Neuronal stem cell (in vitro differentiated cells): ENCODE results near the gene TSPAN13.

Experiments used
- DNase-seq: peaks from one replicate; pipeline ENCODE4 v3.0.0-alpha.2; 2013; ENCODE audit warnings: low spot score
- H2AFZ ChIP-seq: one replicate; pipeline ENCODE4 v1.6.1; 2013; ENCODE audit warnings: mild to moderate bottlenecking, low read length, inconsistent platforms
- H2AK5ac ChIP-seq: 2 replicates; pipeline ENCODE4 v1.6.1; 2013; ENCODE audit warnings: low read depth, mild to moderate bottlenecking, inconsistent platforms, low read length, moderate library complexity, mixed read lengths
- H2BK120ac ChIP-seq: 2 replicates; pipeline ENCODE4 v1.6.1; 2013; ENCODE audit warnings: low read depth, mild to moderate bottlenecking, inconsistent platforms, low read length, moderate library complexity, mixed read lengths
- H2BK12ac ChIP-seq: one replicate; pipeline ENCODE4 v1.6.1; 2013; ENCODE audit warnings: low read length, inconsistent platforms
- H2BK15ac ChIP-seq: 2 replicates; pipeline ENCODE4 v1.6.1; 2013; ENCODE audit warnings: mild to moderate bottlenecking, low read length, inconsistent platforms, mixed read lengths
- H2BK5ac ChIP-seq: one replicate; pipeline ENCODE4 v1.6.1; 2013; ENCODE audit warnings: inconsistent platforms, mild to moderate bottlenecking, low read length, moderate library complexity
- H3K14ac ChIP-seq: one replicate; pipeline ENCODE4 v1.6.1; 2013; ENCODE audit warnings: low read length, inconsistent platforms
- H3K18ac ChIP-seq: 2 replicates; pipeline ENCODE4 v1.6.1; 2013; ENCODE audit warnings: low read length, inconsistent platforms
- H3K23ac ChIP-seq: 2 replicates; pipeline ENCODE4 v1.6.1; 2013; ENCODE audit warnings: low read depth, mild to moderate bottlenecking, mixed read lengths, low read length, inconsistent platforms; ENCODE audit not compliant: poor library complexity
- H3K27ac ChIP-seq: replicated peaks from 3 replicates; pipeline ENCODE4 v1.5.1; 2013; ENCODE audit warnings: low read length, inconsistent platforms
- H3K27me3 ChIP-seq, 3 experiments: 2 replicates each; pipeline ENCODE4 v1.6.1; 2013; ENCODE audit warnings: low read length in 3 of 3, mild to moderate bottlenecking in 2 of 3, inconsistent platforms in 1 of 3, low read depth in 1 of 3, mixed read lengths in 1 of 3, moderate library complexity in 1 of 3; ENCODE audit not compliant: control insufficient read depth in 3 of 3, insufficient read depth in 3 of 3
- H3K36me3 ChIP-seq, 2 donors: replicated peaks in 1 of 2; 2 replicates each; pipeline ENCODE4 v1.6.1; 2013; ENCODE audit warnings: low read length in 2 of 2; ENCODE audit not compliant: control insufficient read depth in 2 of 2, insufficient read depth in 2 of 2
- H3K4ac ChIP-seq: 2 replicates; pipeline ENCODE4 v1.6.1; 2013; ENCODE audit warnings: inconsistent platforms, mild to moderate bottlenecking, low read length, moderate library complexity
- H3K4me1 ChIP-seq, 2 donors: 1 replicate in 1 of 2; 2 replicates in 1 of 2; pipeline ENCODE4 v1.6.1; 2013; ENCODE audit warnings: low read length in 2 of 2, low read depth in 1 of 2; ENCODE audit not compliant: control insufficient read depth in 2 of 2, insufficient read depth in 1 of 2
- H3K4me2 ChIP-seq: one replicate; pipeline ENCODE4 v1.6.1; 2013; ENCODE audit warnings: mild to moderate bottlenecking, low read length, inconsistent platforms; ENCODE audit not compliant: insufficient read depth, poor library complexity, severe bottlenecking
- H3K4me3 ChIP-seq, 2 donors: 2 replicates each; pipeline ENCODE4 v1.5.1; 2013; ENCODE audit warnings: low read length in 2 of 2, mild to moderate bottlenecking in 2 of 2, inconsistent platforms in 1 of 2, moderate library complexity in 1 of 2
- H3K79me1 ChIP-seq: one replicate; pipeline ENCODE4 v1.6.1; 2013; ENCODE audit warnings: low read depth, mild to moderate bottlenecking, inconsistent platforms, low read length, moderate library complexity
- H3K9ac ChIP-seq: one replicate; pipeline ENCODE4 v1.6.1; 2013; ENCODE audit warnings: mild to moderate bottlenecking, low read depth, low read length, inconsistent platforms; ENCODE audit not compliant: poor library complexity
- H3K9me3 ChIP-seq, 2 donors: replicated peaks in 1 of 2; 2 replicates each; pipeline versions ENCODE3 to v1.6.1; 2013; ENCODE audit warnings: low read length in 2 of 2, mild to moderate bottlenecking in 2 of 2, inconsistent platforms in 1 of 2, low read depth in 1 of 2, mixed read lengths in 1 of 2, moderate library complexity in 1 of 2; ENCODE audit not compliant: control insufficient read depth in 2 of 2, insufficient read depth in 1 of 2
- H4K8ac ChIP-seq: one replicate; pipeline ENCODE4 v1.6.1; 2013; ENCODE audit warnings: low read depth, mild to moderate bottlenecking, inconsistent platforms, low read length, moderate library complexity
- H4K91ac ChIP-seq: one replicate; pipeline ENCODE4 v1.6.1; 2013; ENCODE audit warnings: low read length, low read depth, mild to moderate bottlenecking, inconsistent platforms; ENCODE audit not compliant: poor library complexity
- WGBS, 2 donors: extraction: QIAGEN DNeasy Blood & Tissue Kit; methylation state at CpG; one replicate each; pipeline ENCODE4 v1.1.7; 2013; ENCODE audit warnings: missing lambda C conversion rate in 2 of 2, mixed read lengths in 1 of 2; ENCODE audit not compliant: insufficient read length in 2 of 2, insufficient replicate concordance in 1 of 2; ENCODE audit errors: extremely low coverage in 2 of 2; 5-methylcytosine and 5-hydroxymethylcytosine counted together

Gene TSPAN13

DNA sequence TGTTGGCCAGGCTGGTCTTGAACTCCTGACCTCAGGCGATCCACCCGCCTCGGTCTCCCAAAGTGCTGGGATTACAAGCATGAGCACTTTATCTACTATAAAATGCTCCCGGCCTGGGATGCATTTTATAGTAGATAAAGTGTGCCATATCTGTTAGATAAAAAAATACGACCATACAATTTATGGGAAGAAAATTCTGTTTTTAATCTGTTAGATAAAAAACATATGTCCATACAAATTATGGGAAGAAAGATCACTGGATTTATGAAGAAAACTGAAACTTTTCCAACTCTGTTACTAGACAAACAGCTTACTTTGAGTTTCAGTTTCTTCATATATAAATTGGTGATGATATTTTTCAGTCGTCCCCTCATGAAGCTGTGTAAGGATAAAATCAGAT, 4.5 kb downstream of the TSPAN13 start:
- H4K8ac ChIP-seq = no peak overlapping the region
- no CpG with 5 or more reads among the region's 6 CpGs for WGBS, 2 donors

DNA sequence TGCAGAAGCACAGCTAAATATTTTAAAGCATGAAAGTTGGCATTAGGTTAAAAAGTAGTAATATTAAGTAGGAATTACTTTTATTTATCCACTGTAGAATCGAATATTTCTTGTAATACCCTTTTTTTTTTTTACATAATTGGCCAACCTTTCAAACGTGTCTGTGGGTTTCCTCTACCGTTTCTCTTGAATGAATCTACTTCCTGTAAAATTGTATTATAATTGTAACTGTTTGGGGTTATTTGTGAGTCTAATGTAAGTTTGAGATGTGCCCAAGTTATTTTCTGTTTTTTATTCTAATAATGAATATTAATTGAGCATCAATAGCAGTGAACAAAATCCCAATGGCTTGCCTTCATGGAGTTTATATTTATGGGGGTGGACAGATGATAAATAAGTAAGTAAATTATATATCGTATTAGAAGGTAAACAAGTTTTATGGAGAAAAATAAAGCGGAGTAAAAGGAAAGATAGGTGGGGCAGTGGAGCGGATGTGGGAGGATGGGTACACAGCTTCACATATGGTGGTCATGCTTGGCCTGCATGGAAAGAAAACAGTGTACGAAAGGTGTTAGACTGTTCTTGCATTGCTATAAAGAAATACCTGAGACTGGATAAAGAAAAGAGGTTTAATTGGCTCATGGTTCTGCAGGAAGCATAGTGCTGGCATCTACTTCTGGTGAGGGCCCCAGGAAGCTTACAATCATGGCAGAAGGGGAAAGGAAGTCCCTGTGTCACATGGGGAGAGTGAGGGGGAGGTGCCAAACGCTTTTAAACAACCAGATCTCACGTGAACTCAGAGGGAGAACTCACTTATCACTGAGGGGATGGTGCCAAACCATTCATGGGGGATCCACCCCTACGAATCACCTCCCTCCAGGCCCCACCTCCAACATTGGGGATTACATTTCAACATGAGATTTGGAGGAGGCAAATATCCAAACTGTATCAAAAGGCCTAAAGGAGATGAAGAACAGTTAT, 5.4 kb downstream of the TSPAN13 start:
- Histone ChIP-seq H3K23ac (no peak overlapping the region), H3K4me3 (no peak overlapping the region), H3K18ac (no peak overlapping the region), H2BK15ac (no peak overlapping the region), H3K27me3 (peaks cover 0 to 3% (median 0%) of the 10 kb centered on the region in 3 experiments), H3K4me1 (peaks cover 6% of the 10 kb centered on the region in 2 donors), H2BK5ac (no peak overlapping the region), H2BK120ac (no peak overlapping the region), H2BK12ac (no peak overlapping the region), H3K9me3 (peaks cover 3 to 4% of the 10 kb centered on the region in 2 donors), H3K27ac (no peak overlapping the region), H4K91ac (no peak overlapping the region), H3K4ac (no peak overlapping the region), H2AK5ac (no peak overlapping the region), H3K4me2 (no peak overlapping the region), H4K8ac (no peak overlapping the region), H3K36me3 (no peaks in the 10 kb centered on the region), H3K14ac (no peak overlapping the region), H2AFZ (no peak overlapping the region), H3K79me1 (peaks cover 2% of the 10 kb centered on the region), H3K9ac (no peak overlapping the region)
- no peak for DNase-seq
- WGBS, 2 donors = 100% methylated on average over 2 to 3 of the region's 10 CpGs

More for the DNA sequence above, 4.5 kb downstream of the TSPAN13 start:
- no peaks in the 10 kb centered on the region for H3K36me3 ChIP-seq
- no peak overlapping the region for H3K4me3 ChIP-seq
- H3K14ac ChIP-seq = no peak overlapping the region
- no peak overlapping the region for H2BK12ac ChIP-seq
- H3K23ac ChIP-seq = no peak overlapping the region
- no peak overlapping the region for H2BK120ac ChIP-seq
- no peaks in the 10 kb centered on the region for H3K79me1 ChIP-seq
- no peak overlapping the region for H4K91ac ChIP-seq
- peaks cover 0 to 3% of the 10 kb centered on the region in 2 donors for H3K9me3 ChIP-seq
- H2AFZ ChIP-seq = no peak overlapping the region
- no peak overlapping the region for H2BK5ac ChIP-seq
- no peak overlapping the region for H3K9ac ChIP-seq
- DNase-seq = no peak
- H3K27me3 ChIP-seq = peaks cover 0 to 3% (median 0%) of the 10 kb centered on the region in 3 experiments
- no peak overlapping the region for H3K4me2 ChIP-seq
- peaks cover 6% of the 10 kb centered on the region in 2 donors for H3K4me1 ChIP-seq
- H3K18ac ChIP-seq = no peak overlapping the region
- H2AK5ac ChIP-seq = no peak overlapping the region
- H3K27ac ChIP-seq = no peak overlapping the region
- no peak overlapping the region for H3K4ac ChIP-seq
- H2BK15ac ChIP-seq = no peak overlapping the region

DNA sequence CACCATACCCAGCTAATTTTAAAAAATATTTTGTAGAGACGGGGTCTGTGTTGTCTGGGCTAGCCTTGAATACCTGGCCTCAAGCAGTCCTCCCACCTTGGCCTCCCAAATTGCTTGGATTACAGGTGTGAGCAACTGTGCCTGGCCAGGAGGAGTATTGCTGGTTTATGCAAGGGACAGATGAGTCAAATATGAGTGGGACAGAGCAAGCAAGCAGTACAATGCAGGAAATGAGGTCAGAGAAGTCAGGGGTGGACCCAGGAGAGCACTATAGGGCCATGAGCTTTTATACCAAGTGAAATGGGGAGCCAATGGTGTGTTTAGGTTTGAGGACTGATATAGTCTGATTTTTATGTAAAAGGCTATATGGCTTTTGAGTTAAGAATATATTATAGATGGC, 6.3 kb downstream of the TSPAN13 start:
- H3K23ac ChIP-seq = no peak overlapping the region
- no peak overlapping the region for H2BK15ac ChIP-seq
- H2BK120ac ChIP-seq = no peak overlapping the region
- H3K36me3 ChIP-seq = no peaks in the 10 kb centered on the region
- H3K4me2 ChIP-seq = no peak overlapping the region
- H4K8ac ChIP-seq = no peak overlapping the region
- WGBS, 2 donors = no CpG with 5 or more reads among the region's 1 CpG
- no peak overlapping the region for H2AFZ ChIP-seq
- no peak overlapping the region for H3K18ac ChIP-seq
- H2BK12ac ChIP-seq = no peak overlapping the region
- peaks cover 0 to 3% (median 0%) of the 10 kb centered on the region in 3 experiments for H3K27me3 ChIP-seq
- H3K27ac ChIP-seq = no peak overlapping the region
- H2BK5ac ChIP-seq = no peak overlapping the region
- H3K4me1 ChIP-seq = peaks cover 4 to 6% of the 10 kb centered on the region in 2 donors
- peaks cover 2% of the 10 kb centered on the region for H3K79me1 ChIP-seq
- H3K9me3 ChIP-seq = peaks cover 3 to 4% of the 10 kb centered on the region in 2 donors
- no peak overlapping the region for H3K4ac ChIP-seq
- no peak overlapping the region for H4K91ac ChIP-seq
- H3K9ac ChIP-seq = no peak overlapping the region
- H3K14ac ChIP-seq = no peak overlapping the region
- no peak overlapping the region for H2AK5ac ChIP-seq
- no peak for DNase-seq
- no peak overlapping the region for H3K4me3 ChIP-seq

DNA sequence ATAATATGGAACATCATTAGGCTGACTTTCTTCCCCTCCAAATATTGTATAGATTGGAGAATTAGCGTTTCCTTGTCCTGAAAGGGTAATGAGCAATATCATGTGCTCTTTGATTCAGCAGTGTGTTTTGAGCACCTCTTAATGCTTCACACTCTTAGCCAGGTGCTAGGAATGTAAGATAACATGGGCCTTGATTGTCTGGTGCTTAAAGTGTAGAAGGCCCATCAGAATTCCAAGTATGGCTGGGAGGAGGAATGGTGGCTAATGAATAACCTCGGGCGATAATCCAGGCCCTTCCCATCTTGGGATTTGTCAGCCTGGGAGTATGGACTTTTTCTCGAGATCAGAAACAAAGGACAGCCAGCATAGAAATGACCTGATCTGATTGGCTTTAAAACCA, 8.6 kb downstream of the TSPAN13 start:
- Histone ChIP-seq H2BK5ac (no peak overlapping the region), H3K79me1 (peaks cover 2% of the 10 kb centered on the region), H3K27ac (no peak overlapping the region), H4K8ac (no peak overlapping the region), H3K4me3 (no peak overlapping the region), H3K4me1 (no peaks in the 10 kb centered on the region), H3K9ac (no peak overlapping the region), H3K18ac (no peak overlapping the region), H2BK12ac (no peak overlapping the region), H3K9me3 (peaks cover 3 to 6% of the 10 kb centered on the region in 2 donors), H3K36me3 (no peaks in the 10 kb centered on the region), H3K14ac (no peak overlapping the region), H2AFZ (no peak overlapping the region), H2BK15ac (no peak overlapping the region), H2AK5ac (no peak overlapping the region), H3K27me3 (no peaks in the 10 kb centered on the region), H3K4me2 (no peak overlapping the region), H3K23ac (no peak overlapping the region), H4K91ac (no peak overlapping the region), H2BK120ac (no peak overlapping the region), H3K4ac (no peak overlapping the region)
- DNase-seq = no peak
- no CpG with 5 or more reads among the region's 4 CpGs for WGBS, 2 donors
